HG03378 (cell line): ENCODE measurements around the gene ARSI.

Source experiments
- ATAC-seq: cut with Tn5 transposase; IDR thresholded peaks from one replicate; pipeline ENCODE4 v1.9.1; 2021; ENCODE audit warnings: mild to moderate bottlenecking, moderate library complexity; ENCODE audit not compliant: unreplicated experiment

The ARSI gene

DNA sequence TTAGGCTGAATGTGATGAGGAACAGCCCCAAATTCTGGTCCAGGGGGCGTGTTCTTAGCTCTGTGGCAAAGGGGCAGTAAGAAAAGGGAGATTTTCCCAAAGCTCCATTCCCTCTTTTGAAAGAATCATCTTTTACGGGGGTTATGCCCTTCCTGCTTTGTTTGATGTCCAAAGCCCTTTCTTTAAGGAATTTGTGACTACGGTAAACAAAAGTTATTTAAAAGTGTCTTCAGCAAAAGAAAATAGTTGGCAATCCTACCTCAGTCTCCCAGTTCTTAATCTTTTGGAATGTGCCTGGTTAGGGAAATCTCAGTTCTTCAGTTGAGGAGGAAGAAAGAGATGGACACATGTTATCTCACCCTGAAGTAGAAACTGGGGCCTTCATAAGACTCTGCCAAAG, 24.4 kb upstream of the ARSI start:
- ATAC-seq: no peak

DNA sequence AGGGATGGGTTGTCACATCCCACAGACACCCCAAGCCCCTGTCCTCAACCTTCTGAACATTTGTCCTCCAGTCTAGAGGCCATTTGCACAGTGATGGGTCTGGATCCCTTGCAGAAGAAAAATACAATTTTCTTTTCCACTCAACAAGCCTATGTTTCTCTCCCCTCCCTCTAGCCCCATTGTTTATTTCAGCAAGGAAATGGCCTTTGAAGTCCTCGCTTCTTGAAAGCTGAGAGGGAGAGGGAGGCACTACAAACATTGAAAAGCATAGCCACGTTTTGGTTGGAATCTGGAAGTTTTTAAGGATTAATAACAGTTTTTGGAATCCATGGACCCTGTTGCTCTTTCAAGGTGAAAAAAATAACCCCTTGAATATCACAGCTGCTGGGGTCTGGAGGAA, 24.0 kb upstream of the ARSI start:
- no peak for ATAC-seq

DNA sequence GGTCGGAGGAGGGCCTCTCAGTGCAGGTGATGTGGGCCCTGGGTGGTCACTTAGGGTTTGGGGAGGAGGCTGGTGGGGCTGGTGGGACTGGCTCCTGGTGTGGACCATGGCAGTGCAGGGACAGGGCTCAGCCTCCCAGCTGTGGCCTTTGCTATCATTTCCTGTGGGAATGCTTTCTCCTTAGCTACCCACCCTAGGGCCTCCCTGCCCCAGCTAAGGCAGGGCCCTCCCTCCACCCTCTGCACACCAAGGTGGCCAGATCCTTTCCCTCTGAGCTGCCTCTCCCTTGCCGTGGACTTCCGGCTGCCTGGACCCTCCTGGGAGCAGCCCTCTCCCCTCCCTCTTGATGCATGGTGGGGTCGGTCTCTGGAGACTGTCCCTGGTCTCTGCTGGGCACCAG, 22.7 kb upstream of the ARSI start:
- no peak for ATAC-seq

GRCh38 chr5:150323819-150324218, 21.1 kb upstream of the ARSI start:
- ATAC-seq: no peak

DNA sequence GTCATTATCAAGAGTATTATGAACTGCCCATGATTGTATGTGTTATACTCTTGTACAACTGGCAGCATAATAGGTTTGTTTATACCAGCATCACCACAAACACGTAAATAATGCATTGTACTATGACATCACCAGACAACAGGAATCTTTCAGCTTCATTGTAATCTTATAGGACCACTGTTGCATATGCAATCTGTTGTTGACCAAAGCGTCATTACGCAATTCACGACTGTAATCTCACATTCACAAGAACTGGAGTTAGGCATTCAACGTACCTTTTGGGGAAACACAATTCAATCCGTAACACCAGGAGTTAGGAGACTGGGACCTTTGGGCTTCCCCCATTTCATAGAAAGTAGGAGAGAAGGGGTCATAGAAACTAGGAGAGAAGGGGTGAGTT, 20.4 kb upstream of the ARSI start:
- no peak for ATAC-seq

DNA sequence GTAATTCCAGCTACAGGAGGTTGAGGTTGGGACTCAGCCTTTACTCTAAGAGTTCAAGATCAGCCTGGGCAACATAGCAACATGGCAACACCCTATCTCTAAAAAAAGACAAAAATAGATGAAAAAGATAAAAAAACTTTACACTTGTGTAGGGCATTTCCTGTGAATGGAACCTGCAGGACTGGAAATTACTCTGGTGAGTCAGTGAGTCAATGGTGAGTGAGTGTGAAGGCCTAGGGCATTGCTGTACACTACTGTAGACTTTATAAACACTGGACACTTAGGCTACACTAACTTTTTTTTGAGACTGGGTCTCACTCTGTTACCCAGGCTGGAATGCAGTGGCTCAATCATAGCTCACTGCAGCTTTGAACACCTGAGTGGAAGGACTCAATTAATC, 19.5 kb upstream of the ARSI start:
- ATAC-seq: no peak

GRCh38 chr5:150321784-150322183, 19.1 kb upstream of the ARSI start:
- ATAC-seq: no peak

GRCh38 chr5:150321211-150321610, 18.5 kb upstream of the ARSI start:
- ATAC-seq: no peak

DNA sequence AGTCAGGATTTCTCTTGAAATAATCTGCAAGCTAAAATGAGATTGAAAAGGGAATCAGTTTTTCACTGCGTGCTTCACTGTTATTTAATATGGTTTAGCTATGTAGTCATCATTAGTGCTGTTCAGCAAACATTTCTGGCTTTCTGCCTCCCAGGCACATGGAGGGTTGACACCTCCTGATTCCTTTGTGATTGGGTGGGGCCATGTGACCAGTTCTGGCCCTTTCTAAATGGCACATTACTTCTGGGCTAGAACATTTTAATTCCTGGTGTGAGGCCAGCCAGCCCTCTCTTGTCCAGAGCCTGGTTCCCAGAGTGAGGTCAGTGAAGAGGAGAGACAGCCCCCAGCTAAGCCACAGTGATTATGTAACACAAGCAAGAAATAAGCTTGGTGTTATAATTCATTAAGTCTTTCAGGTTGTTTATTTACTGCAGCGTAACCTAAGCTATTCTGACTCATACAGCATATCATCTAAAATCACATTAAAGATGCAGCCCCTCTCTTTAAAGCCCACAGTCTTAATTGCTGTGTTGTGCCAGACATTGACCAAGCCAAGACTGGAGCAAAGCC, 17.4 kb upstream of the ARSI start:
- ATAC-seq: no peak

GRCh38 chr5:150319484-150319790, 16.7 kb upstream of the ARSI start:
- no peak for ATAC-seq

- ATAC-seq: no peak
Observed at GRCh38 chr5:150318613-150319483, 16.1 kb upstream of the ARSI start.

GRCh38 chr5:150317048-150318003, 14.6 kb upstream of the ARSI start:
- no peak for ATAC-seq

- ATAC-seq: no peak
Observed at GRCh38 chr5:150316320-150316719, 13.6 kb upstream of the ARSI start.

DNA sequence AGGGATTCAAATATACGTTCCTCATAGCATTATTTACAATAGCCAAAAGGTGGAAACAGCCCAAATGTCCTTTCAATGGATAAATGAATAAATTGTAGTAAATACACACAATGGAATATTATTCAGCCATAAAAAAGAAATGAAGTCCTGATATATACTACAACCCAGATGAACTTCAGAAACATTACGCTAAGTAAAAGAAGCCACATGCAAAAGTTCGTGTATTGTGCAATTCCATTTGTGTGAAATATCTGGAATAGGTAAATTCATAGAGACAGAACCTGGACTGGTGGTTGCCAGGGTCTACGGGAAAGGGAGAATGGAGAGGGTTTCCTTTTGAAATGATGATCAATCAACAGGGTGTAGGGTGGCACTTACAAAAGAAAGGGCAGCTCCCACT, 12.5 kb upstream of the ARSI start:
- no peak for ATAC-seq

- no peak for ATAC-seq
Observed at GRCh38 chr5:150313921-150314716, 11.4 kb upstream of the ARSI start.

- no peak for ATAC-seq
Observed at GRCh38 chr5:150313501-150313900, 10.8 kb upstream of the ARSI start.

- ATAC-seq: no peak
Observed at GRCh38 chr5:150312518-150312917, 9.8 kb upstream of the ARSI start.

DNA sequence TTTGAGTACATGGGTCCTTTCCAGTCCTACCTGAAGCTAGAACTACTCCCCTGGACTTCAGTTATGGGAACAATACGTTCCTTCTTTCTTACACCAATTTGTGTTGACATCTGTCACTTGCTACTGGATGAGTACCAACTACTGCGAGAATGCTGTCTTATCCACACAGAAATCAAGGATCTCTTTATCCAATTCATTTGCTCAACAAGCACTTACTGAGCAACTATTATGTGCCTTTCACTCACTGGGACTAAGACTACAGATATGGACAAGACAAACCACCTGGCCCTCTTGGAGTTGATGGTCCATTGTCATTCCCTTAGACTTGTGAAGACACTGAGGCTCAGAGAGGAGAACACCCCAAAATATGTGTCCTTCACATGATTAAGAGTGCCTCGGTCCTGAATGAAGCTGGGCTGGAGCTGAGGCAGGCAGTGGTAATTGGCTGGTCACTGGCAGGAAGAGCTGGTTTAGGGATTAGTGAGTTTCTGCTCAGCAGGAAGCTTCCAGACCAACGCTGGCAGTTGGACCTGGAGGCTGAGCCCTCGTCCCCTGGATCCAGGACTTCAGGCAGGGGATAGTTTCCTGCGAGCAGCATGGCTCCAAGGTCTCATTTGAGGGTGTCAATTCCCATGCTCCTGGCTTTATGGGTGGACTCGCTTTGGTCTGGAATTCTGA, 8.4 kb upstream of the ARSI start:
- ATAC-seq: no peak

GRCh38 chr5:150310246-150310645, 7.5 kb upstream of the ARSI start:
- ATAC-seq: no peak

DNA sequence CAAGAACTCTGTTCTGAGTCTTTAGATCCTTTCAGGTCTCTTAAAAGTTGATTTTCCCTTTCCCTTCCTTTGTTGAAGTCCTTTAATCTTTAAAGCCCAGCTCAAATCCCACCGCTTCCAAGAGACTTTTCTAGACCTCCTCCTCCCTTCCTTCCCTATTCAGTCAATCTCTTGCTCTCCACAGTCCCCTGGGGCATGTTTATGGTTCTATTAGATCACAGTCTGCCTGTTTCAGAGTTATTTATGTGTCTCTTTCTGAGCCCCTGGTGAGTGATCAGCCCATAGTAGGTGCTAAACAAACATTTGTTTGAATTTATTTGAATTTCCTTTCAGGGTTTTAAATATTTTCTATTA, 7.2 kb upstream of the ARSI start:
- ATAC-seq: no peak
